HTR-8/SVneo (cell line): ENCODE results near the gene LEF1.
"Not testable (repeated sequence)": the region's sequence is repeated elsewhere in the genome, so short reads cannot be mapped to it uniquely, and the experiment has no call there.

ENCODE experiments used
- DNase-seq: peaks from one replicate; pipeline ENCODE4 v3.0.0; 2011; ENCODE audit warnings: low spot score, mixed read lengths; ENCODE audit not compliant: insufficient read length
- FAIRE-seq: peaks from 2 replicates; lab custom pipeline; 2011; peaks lifted over from hg19 to GRCh38; lab: Jason Lieb, UNC

The LEF1 gene

DNA sequence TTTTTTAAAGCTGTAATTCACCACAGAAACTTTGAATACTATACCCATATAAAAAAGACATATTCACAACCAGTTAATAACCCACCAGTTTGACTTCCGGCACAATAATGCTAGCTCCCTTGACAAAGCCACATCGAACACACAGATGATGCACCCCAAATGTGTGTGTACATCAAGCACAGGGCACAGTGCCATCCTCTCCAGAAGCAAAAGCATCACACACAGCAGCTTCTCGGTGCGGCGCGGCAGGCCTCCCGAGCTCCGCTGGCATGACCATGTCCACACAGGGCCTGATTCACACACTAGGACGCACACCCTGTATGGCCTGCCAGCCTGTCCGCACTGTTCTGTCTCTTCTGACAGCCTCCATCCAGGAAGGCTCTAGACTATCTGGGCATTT, 88.0 kb downstream of the LEF1 start:
- FAIRE-seq (no peak), DNase-seq (no peak)

DNA sequence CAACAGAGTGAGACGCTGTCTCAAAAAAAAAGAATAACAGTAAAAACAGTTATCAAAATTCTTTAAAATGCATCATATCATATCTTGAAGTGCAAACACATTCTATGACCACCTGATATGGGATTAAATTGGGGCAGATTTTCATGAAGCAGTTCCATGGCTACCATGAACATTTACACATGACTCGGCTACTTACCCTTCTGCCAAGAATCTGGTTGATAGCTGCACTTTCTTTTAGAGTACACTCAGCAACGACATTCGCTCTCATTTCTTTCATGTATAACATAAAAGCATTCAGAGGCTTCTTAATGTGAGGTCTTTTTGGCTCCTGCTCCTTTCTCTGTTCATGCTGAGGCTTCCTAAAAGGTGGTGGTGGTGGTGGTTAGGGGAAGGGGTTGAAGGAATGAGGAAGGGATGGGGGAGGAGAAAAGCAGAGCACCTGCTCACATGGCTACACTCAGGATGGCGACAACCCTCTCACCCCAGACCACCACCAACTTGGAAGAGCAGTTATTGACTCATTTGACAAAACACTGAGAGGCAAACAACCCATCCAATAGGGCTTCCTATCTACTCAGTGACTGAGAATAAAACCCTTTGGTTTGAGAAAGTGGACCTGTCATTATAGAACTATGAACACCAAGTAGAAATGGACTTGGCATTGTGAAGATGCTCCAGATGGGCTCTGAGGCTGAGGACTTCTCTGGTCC, 90.6 kb downstream of the LEF1 start:
- FAIRE-seq, result no peak
- no peak for DNase-seq

GRCh38 chr4:108072300-108072699, 96.4 kb downstream of the LEF1 start:
- FAIRE-seq, result no peak

DNA sequence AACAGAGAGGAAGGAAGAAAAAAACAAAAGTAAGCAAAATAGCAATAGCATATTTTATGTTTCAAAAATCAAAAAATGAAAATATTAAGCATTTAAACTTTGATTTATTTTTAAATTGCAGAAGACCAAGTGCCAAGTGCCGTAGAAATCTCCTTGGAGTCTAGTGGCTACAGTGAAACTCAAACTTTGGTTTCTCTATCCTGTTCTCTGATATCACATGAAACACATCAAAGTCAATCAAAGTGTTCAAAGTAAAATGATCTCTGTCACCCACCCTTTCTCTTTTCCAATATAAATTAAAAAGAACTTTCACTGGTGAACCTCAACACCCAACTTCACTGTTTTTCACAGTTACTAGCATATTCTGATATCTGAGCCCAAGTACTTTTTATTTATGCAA, 98.0 kb downstream of the LEF1 start:
- FAIRE-seq, result no peak
- no peak for DNase-seq

More at GRCh38 chr4:108072300-108072699, 96.4 kb downstream of the LEF1 start:
- DNase-seq, result no peak

DNA sequence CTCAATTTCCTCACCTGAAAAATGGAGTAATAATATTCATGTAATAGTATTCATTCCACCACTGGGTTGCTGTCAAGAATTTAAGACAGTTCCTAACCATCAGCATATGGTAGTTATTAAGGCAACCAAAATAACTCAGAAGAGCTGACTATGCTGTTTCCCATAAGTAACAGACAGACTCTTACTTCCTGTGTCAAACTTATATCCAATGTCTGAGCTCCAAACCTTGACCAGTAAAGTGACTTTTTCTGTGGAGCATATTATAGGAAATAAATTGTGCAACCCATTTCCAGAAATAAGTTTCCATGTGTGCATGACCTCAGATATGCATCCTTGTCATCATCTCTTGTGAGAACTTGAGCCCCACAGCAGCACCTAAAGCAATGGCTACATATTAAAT, 100.3 kb downstream of the LEF1 start:
- FAIRE-seq (no peak), DNase-seq (no peak)

DNA sequence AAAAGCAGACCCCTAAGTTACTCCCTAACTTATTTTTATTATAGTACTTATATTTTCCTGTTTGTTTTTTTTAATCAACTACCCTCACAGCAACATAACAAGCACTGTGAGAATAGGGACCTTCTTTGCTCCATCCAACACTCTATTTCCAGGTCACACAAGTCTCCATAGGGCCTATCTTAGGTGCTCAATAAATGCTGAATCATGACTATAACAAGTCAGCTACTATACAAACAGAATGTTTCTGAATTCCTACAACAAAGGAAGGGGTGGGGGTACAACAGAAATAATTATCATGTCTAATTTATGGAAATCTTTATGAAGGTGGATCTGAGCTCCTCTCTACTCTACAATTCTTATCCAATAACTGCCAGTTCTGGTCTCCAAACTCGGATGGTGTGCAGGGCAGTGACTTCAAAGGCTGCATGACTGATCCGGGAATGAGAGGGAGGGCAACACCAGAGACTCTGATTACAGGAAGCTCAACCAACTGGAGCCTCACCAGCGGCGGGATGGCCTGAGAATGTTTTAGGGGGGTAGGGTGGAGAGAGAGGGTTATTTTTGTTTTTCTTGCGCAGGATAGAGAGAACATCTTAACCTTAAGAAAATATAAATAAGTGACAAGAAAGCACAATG, 107.9 kb downstream of the LEF1 start:
- DNase-seq, result no peak
- no peak for FAIRE-seq

DNA sequence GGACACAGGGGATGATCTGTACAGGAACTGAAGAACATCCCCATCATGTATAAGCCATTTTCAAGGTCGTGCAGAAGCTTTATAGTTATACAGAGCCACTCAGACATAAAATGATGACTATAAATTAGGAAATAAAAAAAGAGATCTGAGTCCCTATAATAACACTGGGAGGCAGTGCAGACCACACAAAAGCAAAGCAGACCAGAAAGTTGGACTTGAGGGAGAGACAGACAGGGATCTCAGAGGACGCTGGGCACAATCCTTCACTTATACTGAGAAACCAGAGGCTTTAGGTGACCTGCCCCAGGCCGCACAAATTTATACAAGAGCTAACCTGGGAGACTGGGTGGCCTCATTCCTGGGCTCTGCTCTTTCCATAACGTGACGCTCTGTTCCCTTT, 108.6 kb downstream of the LEF1 start:
- no peak for FAIRE-seq

DNA sequence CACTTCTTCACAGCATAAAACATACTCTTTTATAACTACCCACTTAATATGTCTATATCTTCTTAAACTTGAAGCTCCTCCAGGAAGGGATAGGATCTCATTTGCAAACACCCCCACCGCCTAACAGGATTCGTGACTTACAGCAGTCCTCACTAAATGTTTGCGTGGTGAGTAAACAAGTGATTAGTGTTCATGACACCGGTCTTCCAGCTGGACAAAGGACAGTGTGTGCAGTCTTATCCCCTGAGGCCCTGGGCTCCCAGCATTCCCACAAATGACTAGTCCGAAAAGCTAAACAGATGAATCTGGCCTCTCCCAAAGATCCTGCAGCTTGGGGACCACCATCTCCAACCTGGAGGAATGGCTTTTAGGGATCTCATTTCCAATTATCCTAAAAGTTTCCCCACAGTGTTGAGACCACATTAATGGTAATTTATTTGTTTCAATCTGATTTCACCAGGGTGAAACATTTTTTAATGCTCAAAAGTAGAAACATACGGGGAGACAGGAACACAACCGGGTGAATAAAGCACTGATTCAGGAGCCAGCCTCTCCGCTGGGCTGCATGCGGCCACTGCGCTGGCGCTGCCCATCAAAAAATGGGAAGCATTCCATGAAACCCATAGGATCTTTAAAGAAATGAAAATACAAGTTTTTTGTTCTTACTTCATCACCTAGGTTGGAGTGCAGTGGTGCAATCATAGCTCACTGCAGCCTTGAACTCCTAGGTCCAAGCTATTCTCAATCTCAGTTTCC, 109.9 kb downstream of the LEF1 start:
- FAIRE-seq (no peak), DNase-seq (peak; percentile 56)

More for the DNA sequence above, 108.6 kb downstream of the LEF1 start:
- DNase-seq, result peak; percentile 21

DNA sequence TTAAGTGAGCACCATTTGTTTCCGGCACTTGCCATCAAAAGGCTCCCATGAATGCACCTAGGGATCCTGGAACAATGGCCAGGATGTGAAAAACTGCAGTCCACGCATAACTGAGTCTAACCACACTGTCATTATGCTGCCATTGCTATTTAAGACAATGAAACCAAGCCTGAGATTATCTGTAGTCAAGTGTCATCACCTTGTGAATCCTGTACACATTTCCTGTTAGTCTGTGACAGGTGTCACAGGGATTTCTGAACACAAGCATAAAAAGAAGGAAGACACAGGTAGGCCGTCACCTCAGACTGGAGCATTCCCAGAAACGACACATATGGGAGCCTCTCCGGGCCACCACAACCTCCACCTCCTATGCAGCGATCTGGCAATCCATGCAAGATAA, 112.3 kb downstream of the LEF1 start:
- no peak for FAIRE-seq

GRCh38 chr4:108055787-108056186, 112.9 kb downstream of the LEF1 start:
- no peak for DNase-seq
- FAIRE-seq, result no peak

More for the DNA sequence above, 112.3 kb downstream of the LEF1 start:
- no peak for DNase-seq

- DNase-seq (no peak), FAIRE-seq (no peak)
Measured at GRCh38 chr4:108054025-108054638, 114.6 kb downstream of the LEF1 start.

DNA sequence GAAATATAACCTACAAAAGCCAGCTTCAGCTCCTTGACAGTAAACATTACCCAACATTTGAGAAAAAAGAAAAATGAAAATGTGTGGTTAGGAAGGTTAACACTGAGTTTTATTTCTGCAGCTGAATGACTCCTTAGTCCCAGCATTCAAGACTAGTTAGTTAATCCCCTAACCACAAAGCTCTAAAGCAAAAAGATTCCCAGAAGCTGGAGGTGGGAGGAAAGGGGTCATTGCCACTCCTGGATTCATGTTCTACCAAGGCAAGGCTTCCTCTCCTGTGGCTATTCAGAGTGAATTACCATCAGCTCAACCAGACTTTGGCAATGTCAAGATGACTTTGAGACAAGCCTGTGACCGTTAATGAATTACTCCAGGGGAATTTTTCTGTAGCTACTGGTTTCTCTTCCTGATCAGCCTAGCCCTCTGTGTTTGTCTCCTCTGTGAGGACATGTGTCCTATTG, 115.5 kb downstream of the LEF1 start:
- no peak for FAIRE-seq
- no peak for DNase-seq

DNA sequence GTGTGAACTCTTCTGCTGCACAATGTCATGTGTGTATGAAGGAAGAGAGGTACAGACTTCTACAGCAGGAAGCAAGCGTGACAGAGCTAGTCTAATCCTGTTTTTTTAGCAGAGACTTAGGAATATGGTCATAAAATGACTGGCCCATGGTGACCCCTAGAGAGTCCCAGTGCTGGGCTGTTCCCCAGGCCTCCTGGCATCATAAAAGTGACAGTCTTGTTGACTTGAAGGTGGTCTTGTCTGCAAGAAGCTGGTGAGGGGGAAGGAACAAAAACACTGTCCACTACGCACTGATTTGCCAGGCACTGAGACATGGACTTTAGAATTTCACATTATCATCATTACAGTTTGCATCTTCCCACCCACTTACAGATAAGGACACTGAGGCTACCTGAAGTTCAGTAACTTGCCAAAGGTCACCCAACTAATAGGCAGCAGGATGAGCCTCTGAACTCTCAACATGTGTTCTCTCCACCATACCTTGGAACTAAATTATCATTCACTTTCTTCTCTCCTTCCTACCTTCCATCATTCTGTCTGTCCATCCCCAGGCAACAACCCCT, 116.1 kb downstream of the LEF1 start:
- DNase-seq (no peak), FAIRE-seq (no peak)

DNA sequence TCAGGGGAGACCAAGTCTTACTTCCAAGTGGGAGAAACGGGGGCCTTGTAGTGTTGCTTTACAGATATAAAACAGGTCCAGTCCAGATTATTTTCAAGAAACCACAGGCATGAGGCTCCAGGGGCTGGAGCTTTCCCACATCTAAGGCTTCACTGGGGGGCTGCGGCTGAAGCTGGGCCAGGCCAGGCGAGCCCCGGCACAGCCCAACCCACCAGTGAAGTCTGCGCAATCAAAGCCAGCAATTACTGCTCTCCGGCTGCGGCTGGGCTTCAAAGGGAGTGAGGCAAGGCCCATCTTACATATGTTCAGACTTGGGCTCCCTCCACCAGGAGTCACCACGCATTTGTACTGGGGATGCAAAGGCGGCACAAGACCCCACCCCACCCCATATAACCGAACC, 117.4 kb downstream of the LEF1 start:
- no peak for FAIRE-seq

GRCh38 chr4:108050166-108051111, 118.3 kb downstream of the LEF1 start:
- not testable (repeated sequence) for FAIRE-seq

More for the DNA sequence above, 117.4 kb downstream of the LEF1 start:
- DNase-seq, result no peak

DNA sequence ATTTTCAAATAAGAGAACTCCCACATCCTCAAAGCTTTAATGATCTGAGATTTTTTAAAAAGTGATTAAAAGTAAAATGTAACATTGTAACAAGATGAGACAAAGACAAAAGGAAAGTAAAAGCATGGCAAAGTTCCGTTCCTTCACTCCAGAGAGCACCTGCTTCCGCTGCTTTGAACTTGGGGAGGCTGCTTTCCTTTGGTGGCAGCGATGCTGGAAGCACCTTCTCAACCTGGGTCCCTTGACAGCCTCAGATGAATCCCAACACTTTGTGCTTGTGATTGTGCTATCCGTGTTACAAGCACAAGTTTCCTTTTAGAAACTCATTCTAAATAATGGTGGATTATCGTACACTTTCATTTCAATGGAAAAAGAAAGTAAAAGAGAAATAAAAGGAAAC, 119.3 kb downstream of the LEF1 start:
- FAIRE-seq (no peak), DNase-seq (no peak)

More at GRCh38 chr4:108050166-108051111, 118.3 kb downstream of the LEF1 start:
- DNase-seq, result not testable (repeated sequence)

DNA sequence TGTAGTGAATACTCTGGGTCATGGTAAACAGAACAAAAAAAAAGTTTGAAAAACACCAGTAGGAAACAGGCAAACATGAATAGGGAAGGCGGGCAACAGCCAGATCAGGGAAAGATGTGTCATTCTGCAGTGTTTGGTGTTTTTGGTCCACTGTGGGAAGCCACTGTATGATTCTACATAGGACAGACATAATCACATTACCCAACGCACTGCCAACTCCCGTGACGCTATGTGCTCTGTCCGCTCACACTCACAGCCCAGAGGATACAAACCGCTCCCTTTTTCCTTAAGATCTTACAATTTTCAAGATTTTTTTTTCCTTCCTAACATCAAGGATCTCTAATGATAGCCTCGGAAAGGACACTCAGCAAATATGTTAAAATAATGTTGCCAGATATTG, 119.7 kb downstream of the LEF1 start:
- FAIRE-seq, result no peak
- no peak for DNase-seq

DNA sequence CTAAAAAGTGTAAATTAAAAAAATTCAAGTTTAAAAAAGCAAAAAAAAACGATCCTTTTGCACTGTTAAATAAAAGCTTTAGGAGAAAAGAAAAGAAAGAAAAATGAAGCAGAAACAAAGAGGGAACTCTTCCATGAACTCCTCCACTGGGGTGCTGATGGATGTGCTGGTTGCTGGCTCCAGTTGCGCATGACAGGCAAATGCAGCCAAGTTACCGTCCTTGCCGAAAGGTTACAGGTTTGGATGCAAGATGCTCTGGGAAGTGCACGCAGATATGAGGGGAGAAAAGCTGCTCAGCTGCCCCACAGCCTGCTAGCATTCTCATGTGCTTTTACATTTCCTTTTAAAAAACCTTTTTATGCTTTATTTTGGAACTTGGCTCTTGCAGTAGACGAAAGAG, 120.6 kb downstream of the LEF1 start:
- DNase-seq, result no peak
- no peak for FAIRE-seq

GRCh38 chr4:108047199-108047598, 121.5 kb downstream of the LEF1 start:
- no peak for FAIRE-seq
- DNase-seq, result no peak
